Fibroblast of villous mesenchyme (primary cell): ENCODE results near the gene KCNA1. TPM values are rescaled to one million over a fixed set of nuclear protein-coding genes. Genes with fewer than 3 reads are reported as not detected.

Experiments
- DNase-seq: peaks from one replicate; pipeline ENCODE4 v3.0.0-alpha.2; 2010; ENCODE audit warnings: low read depth
- H3K4me3 ChIP-seq: 2 replicates; pipeline ENCODE4 v1.5.1; 2011; ENCODE audit warnings: low read depth, mild to moderate bottlenecking, low read length
- total RNA-seq: library from RNA; depleted of rRNA; stranded (reverse); fragments of >200 nt; gene quantifications from 2 replicates; pipeline ENCODE4 v1.2.3, GENCODE V29; 2012
- TF ChIP-seq, protein P1 (sequence below): IDR thresholded peaks from 2 replicates; pipeline ENCODE4 v1.5.1; 2012; ENCODE audit warnings: low read depth, mild to moderate bottlenecking, low read length; ENCODE audit not compliant: insufficient read depth

The KCNA1 gene
- total RNA-seq, 1 donor = not detected

DNA sequence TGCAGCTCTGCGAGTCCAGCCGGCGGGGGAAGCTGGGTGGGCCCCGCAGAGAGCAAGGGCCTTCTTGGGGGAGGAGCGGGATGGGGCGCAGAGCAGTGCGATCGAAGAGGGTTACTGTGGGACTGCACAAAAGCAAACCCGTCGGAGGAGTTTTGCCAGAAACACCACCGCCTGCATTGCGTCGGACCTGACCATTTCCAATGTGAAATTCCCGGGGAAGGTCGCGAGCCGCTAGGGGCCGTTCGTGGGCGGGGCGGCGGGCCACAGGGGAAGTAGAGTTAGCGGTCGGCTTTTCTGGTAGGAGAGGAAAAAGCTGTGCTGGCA is 333 bp upstream of the KCNA1 start:
- no peak for DNase-seq
- H3K4me3 ChIP-seq = no peak overlapping the region
- TF ChIP-seq, protein P1, sequence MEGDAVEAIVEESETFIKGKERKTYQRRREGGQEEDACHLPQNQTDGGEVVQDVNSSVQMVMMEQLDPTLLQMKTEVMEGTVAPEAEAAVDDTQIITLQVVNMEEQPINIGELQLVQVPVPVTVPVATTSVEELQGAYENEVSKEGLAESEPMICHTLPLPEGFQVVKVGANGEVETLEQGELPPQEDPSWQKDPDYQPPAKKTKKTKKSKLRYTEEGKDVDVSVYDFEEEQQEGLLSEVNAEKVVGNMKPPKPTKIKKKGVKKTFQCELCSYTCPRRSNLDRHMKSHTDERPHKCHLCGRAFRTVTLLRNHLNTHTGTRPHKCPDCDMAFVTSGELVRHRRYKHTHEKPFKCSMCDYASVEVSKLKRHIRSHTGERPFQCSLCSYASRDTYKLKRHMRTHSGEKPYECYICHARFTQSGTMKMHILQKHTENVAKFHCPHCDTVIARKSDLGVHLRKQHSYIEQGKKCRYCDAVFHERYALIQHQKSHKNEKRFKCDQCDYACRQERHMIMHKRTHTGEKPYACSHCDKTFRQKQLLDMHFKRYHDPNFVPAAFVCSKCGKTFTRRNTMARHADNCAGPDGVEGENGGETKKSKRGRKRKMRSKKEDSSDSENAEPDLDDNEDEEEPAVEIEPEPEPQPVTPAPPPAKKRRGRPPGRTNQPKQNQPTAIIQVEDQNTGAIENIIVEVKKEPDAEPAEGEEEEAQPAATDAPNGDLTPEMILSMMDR = no peak

DNA sequence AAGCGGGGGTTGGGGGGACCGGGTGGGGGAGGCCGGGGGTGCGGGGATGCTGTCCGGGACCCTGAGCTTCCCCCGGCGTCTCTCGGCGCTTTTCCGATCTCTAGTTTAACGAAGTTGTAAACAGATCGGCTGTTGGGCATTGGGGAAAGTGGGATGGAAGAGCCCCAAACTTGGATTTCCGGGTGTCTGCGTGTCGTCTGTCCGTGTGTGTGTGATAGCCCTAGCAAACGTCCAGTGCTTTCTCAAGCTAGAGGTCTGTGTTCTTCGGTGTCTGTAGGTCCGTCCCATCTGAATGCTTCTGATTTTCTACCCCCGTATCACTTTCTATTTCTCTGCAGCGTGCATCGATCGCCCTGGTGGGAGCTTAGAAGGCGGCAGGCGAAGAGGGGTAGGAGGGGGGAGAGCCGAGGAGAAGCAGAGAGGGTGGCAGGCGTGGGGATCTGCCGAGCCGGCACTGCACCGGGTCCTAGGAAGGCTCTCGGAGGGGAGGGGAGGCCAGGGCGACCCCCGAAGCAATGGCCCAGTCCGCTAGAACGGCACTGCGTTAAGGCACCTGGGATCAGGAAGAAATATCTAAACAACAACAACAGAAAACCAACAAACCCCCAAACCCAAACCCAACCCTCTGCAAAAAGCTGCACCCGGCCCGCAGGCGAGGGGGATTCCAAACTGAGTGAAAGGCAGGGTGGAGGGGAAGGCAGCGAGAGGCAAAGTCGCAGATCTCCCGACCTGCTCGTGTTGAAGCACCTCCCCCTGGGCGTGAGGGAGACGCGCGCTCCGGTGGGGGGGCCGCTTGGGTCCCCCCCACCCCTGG is 1.0 kb downstream of the KCNA1 start:
- DNase-seq = no peak
- TF ChIP-seq, protein P1 = no peak
- peak overlapping the region; percentile 2 for H3K4me3 ChIP-seq

DNA sequence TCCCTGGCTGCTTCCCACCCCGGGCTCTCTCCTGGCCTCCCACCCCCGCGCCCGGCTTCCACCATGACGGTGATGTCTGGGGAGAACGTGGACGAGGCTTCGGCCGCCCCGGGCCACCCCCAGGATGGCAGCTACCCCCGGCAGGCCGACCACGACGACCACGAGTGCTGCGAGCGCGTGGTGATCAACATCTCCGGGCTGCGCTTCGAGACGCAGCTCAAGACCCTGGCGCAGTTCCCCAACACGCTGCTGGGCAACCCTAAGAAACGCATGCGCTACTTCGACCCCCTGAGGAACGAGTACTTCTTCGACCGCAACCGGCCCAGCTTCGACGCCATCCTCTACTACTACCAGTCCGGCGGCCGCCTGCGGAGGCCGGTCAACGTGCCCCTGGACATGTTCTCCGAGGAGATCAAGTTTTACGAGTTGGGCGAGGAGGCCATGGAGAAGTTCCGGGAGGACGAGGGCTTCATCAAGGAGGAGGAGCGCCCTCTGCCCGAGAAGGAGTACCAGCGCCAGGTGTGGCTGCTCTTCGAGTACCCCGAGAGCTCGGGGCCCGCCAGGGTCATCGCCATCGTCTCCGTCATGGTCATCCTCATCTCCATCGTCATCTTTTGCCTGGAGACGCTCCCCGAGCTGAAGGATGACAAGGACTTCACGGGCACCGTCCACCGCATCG is 1.8 kb downstream of the KCNA1 start:
- TF ChIP-seq, protein P1 = no peak
- no peak overlapping the region for H3K4me3 ChIP-seq
- DNase-seq = no peak

DNA sequence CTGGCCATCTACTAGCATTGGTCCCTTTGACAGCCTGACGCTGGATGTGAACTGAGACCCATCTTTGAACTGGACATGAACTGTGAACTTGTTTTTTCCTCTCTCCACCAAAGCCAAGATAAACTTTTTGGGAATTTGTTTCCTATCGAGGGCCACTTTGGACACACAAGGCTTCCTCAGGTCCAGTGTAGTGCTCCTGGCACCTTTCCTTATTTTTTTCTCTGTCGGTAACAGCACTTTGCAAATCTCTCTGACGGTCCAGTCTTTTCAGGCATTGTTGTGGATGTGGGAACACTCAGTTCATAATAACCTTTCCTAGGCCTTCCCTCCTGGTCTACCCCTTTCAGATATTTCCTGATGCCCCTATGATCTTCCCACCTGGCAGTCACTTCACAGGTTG is 5.0 kb downstream of the KCNA1 start:
- H3K4me3 ChIP-seq = no peak overlapping the region

DNA sequence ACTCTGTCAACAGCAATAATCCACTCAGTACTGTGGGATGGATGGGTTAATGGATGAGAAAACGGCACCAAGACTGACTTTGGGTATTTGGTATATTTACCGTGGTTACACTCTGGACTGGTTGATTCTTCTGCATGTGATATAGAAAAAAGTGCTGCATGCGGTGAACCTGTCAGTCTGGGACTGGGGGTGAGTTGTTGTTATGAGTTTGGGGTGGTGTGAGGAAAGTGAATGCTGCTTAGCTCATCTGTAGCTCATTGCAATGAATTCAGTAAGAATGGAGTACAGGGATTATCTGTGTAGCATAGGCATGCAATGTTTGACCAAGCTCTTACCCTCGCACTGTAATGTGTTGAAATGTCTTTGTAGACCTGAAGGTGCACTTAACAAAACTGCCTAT is 6.0 kb downstream of the KCNA1 start:
- TF ChIP-seq, protein P1 = no peak
- no peak overlapping the region for H3K4me3 ChIP-seq
- DNase-seq = no peak

More for the DNA sequence above, 5.0 kb downstream of the KCNA1 start:
- no peak for DNase-seq
- TF ChIP-seq, protein P1 = no peak

DNA sequence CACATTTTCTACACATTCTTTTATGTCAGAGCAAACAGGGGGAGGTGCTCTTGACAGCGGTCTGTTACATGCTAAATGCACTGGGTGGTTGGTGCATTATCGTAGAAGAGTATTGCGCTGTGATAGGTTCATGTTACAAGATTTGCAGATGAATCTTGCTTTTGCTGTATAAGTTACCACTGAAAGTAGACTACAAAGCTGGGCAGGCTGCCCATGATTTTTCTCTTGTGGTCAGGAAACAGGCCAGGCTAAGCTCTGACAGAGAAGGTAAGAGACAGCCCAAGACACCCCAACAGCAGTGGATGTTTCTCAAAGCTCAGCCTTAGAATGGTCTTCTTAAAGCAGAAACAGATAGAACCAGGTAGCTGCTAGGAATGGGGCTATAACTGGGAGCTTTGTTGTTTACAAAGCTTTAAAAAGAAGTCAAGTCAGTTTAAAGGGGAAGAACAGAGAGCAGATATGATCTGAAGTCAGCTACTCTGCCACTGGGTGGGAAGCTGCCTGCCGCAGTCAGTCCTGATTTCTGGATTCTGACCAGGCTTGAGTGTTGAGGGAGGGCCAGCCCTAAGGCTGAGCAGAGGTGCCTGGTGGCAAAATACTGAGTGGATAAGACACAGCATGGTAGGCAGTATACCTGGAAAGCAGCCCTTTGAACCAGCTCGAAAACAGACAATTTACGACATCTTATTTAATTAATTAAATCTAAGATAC is 9.4 kb downstream of the KCNA1 start:
- no peak for DNase-seq
- no peak overlapping the region for H3K4me3 ChIP-seq
- TF ChIP-seq, protein P1 = no peak
